A172 (cell line): ENCODE results near the gene ZNF182. TPM values are rescaled to one million over a fixed set of nuclear protein-coding genes. Genes with fewer than 3 reads are reported as not detected.
"Not testable (repeated sequence)": the region's sequence is repeated elsewhere in the genome, so short reads cannot be mapped to it uniquely, and the experiment has no call there.

ENCODE experiments used
- DNase-seq: peaks from one replicate; pipeline ENCODE4 v3.0.0-alpha.2; 2015; ENCODE audit warnings: low spot score
- total RNA-seq: library from RNA; depleted of rRNA; stranded (reverse); fragments of >200 nt; shearing (Covaris generic); gene quantifications from 2 replicates; pipeline ENCODE4 v1.2.3, GENCODE V29; 2014

ZNF182 gene
- total RNA-seq, 1 experiment from 2014 or later = 4.2 TPM

- DNase-seq = no peak
These were observed 1.5 kb downstream of the ZNF182 start for GRCh38 chrX:48002319-48002718.

- no peak for DNase-seq
These were observed 2.5 kb downstream of the ZNF182 start for GRCh38 chrX:48001260-48001659.

- DNase-seq = no peak
These were observed 11.1 kb downstream of the ZNF182 start for GRCh38 chrX:47992669-47993068.

- no peak for DNase-seq
These were observed 11.8 kb downstream of the ZNF182 start for GRCh38 chrX:47992095-47992380.

- DNase-seq = peak; percentile 56
These were observed 12.3 kb downstream of the ZNF182 start for GRCh38 chrX:47991263-47992094.

GRCh38 chrX:47976254-47977151, 27.3 kb downstream of the ZNF182 start:
- no peak for DNase-seq

- DNase-seq = no peak
These were observed 30.6 kb downstream of the ZNF182 start for GRCh38 chrX:47973235-47973634.

- DNase-seq = not testable (repeated sequence)
These were observed 38.3 kb downstream of the ZNF182 start for GRCh38 chrX:47965526-47965925.

GRCh38 chrX:47961830-47962229, 42.0 kb downstream of the ZNF182 start:
- DNase-seq = not testable (repeated sequence)

- DNase-seq = no peak
These were observed 43.4 kb downstream of the ZNF182 start for GRCh38 chrX:47960406-47960805.

- no peak for DNase-seq
These were observed 44.9 kb downstream of the ZNF182 start for GRCh38 chrX:47958761-47959342.

- DNase-seq = not testable (repeated sequence)
These were observed 45.6 kb downstream of the ZNF182 start for GRCh38 chrX:47958206-47958605.

GRCh38 chrX:47956016-47956415, 47.8 kb downstream of the ZNF182 start:
- DNase-seq = no peak

GRCh38 chrX:47955295-47955694, 48.5 kb downstream of the ZNF182 start:
- not testable (repeated sequence) for DNase-seq

GRCh38 chrX:47941423-47941822, 62.4 kb downstream of the ZNF182 start:
- no peak for DNase-seq

- DNase-seq = no peak
These were observed 63.3 kb downstream of the ZNF182 start for GRCh38 chrX:47940448-47940847.

GRCh38 chrX:47936940-47937317, 66.9 kb downstream of the ZNF182 start:
- no peak for DNase-seq

- DNase-seq = no peak
These were observed 67.4 kb downstream of the ZNF182 start for GRCh38 chrX:47936224-47936939.

GRCh38 chrX:47933946-47934345, 69.8 kb downstream of the ZNF182 start:
- no peak for DNase-seq

- DNase-seq = not testable (repeated sequence)
These were observed 71.8 kb downstream of the ZNF182 start for GRCh38 chrX:47931970-47932369.

GRCh38 chrX:47927212-47927611, 76.6 kb downstream of the ZNF182 start:
- no peak for DNase-seq
